ENCODE data around the gene HNRNPH2. TPM values are rescaled to one million over a fixed set of nuclear protein-coding genes. Genes with fewer than 3 reads are reported as not detected.
A peak's percentile ranks its signal among the peaks of the same experiment; 100 is the strongest.

The HNRNPH2 gene
- total RNA-seq, 1 donor from 2014 or later: 70.5 TPM

DNA sequence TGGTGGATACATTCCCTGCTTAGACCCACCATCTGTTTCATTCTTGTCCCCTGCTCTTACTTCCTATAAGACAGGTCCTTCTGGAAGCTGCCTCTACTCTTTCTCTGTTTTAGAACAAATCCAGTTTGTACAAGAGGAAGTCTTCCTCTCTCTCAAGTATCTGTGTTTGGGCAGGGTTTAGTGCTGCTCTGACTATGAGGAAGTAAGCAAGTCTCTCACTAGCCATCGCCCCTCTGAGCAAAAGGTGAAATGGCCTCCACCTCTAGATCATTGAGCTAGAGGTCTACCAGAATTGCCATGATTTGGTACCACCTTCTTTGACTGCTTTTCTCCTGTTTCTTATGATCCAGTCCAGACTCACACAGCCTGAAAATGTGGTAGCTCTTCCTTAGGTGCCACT, 30.5 kb upstream of the HNRNPH2 start:
- DNase-seq (no peak), ATAC-seq (ENCODE audit: low read depth) (peak; percentile 92)
- ChIA-PET POLR2A (interaction anchor here (0.8 to 2.4 kb wide), 4 partner anchors 8 to 30 kb away, joined by 3 to 18 read pairs (median 4); partner anchors contain the start of genes BTK, GLA, HNRNPH2 and RPL36A), CTCF (interaction anchor here (0.7 kb wide), 1 partner anchor 13 kb away, joined by 3 read pairs; the partner anchor contains the start of gene RPL36A)
- TF ChIP-seq, protein P1, sequence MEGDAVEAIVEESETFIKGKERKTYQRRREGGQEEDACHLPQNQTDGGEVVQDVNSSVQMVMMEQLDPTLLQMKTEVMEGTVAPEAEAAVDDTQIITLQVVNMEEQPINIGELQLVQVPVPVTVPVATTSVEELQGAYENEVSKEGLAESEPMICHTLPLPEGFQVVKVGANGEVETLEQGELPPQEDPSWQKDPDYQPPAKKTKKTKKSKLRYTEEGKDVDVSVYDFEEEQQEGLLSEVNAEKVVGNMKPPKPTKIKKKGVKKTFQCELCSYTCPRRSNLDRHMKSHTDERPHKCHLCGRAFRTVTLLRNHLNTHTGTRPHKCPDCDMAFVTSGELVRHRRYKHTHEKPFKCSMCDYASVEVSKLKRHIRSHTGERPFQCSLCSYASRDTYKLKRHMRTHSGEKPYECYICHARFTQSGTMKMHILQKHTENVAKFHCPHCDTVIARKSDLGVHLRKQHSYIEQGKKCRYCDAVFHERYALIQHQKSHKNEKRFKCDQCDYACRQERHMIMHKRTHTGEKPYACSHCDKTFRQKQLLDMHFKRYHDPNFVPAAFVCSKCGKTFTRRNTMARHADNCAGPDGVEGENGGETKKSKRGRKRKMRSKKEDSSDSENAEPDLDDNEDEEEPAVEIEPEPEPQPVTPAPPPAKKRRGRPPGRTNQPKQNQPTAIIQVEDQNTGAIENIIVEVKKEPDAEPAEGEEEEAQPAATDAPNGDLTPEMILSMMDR (IDR thresholded peaks at IDR 0.05): no peak
- H3K4me3 Mint-ChIP-seq: peak overlapping the region; percentile 41
- no peaks in the 10 kb centered on the region for H3K9me3 Mint-ChIP-seq
- H3K4me1 Mint-ChIP-seq: peaks cover 52% of the 10 kb centered on the region
- H3K36me3 Mint-ChIP-seq (ENCODE audit: low read depth): peaks cover 39% of the 10 kb centered on the region
- H3K27me3 Mint-ChIP-seq: no peaks in the 10 kb centered on the region
- intact Hi-C loops (cut with micrococcal nuclease): loop anchor here (1.0 kb wide), 1 partner anchor 8 kb away; no protein-coding TSS in a partner anchor
- peak overlapping the region; percentile 83 for H3K27ac Mint-ChIP-seq

- no peaks in the 10 kb centered on the region for H3K9me3 Mint-ChIP-seq
- H3K36me3 Mint-ChIP-seq (ENCODE audit: low read depth): peaks cover 24% of the 10 kb centered on the region
- ATAC-seq (ENCODE audit: low read depth) (peak; percentile 51), DNase-seq (no peak)
- POLR2A ChIA-PET: interaction anchor here (0.8 to 2.0 kb wide), 6 partner anchors 9 to 548 kb away, joined by 3 to 11 read pairs (median 6); partner anchors contain the start of genes GLA, HNRNPH2, TIMM8A and ZMAT1
- TF ChIP-seq, protein P1 (IDR thresholded peaks at IDR 0.05): no peak
- peaks cover 49% of the 10 kb centered on the region for H3K4me1 Mint-ChIP-seq
- no peaks in the 10 kb centered on the region for H3K27me3 Mint-ChIP-seq
- peak overlapping the region; percentile 97 for H3K4me3 Mint-ChIP-seq
- intact Hi-C loops (cut with micrococcal nuclease): loop anchor here (1.0 to 10.0 kb wide), 3 partner anchors 12 to 329 kb away; partner anchors contain the start of genes CENPI and TRMT2B
- H3K27ac Mint-ChIP-seq: peak overlapping the region; percentile 98
- CTCF ChIA-PET: no interaction called here
Observed at GRCh38 chrX:101383679-101384205, 24.3 kb upstream of the HNRNPH2 start.

DNA sequence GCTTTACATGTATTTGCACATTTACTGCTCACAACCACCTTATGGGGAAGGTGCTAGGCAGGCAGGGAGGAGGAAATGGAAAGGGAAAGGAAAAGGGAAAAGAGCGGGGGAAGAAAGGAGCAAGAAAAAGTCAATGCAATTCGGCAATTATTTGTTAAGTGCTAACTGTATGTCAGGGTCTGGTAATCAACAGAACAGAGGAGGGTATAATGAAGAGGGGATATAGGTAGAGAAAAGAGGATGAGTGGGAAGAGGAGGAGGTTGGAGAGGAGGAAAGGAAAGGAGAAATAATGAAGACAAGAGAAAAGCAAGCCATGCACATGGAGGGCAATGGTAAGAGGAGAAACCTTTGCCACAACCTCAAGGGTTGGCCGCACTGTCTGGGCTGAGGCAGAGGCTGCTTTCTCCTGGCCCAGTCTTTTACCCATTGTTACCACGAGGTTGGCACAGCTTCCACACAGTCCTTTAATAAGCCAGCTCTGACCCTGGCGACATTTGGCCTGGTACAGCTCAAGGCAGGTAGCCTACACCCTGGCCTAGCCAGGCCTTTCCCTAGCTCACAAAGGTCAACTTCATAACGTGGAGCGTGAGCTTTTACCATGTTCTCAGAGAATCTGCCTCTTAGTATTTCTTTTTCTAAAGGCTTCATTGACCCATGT, 22.9 kb upstream of the HNRNPH2 start:
- Mint-ChIP-seq H3K27me3 (no peaks in the 10 kb centered on the region), H3K9me3 (no peaks in the 10 kb centered on the region), H3K36me3 (ENCODE audit: low read depth) (peaks cover 18% of the 10 kb centered on the region), H3K4me3 (peak overlapping the region; percentile 97), H3K27ac (peak overlapping the region; percentile 98), H3K4me1 (peaks cover 43% of the 10 kb centered on the region)
- no peak for DNase-seq
- TF ChIP-seq, protein P1 (IDR thresholded peaks at IDR 0.05): no peak
- ChIA-PET CTCF (interaction anchor here (1.4 kb wide), 1 partner anchor 16 kb away, joined by 3 read pairs; no protein-coding TSS in a partner anchor), POLR2A (interaction anchor here (0.7 to 1.9 kb wide), 9 partner anchors 8 to 36 kb away, joined by 3 to 10 read pairs (median 4); partner anchors contain the start of genes GLA, HNRNPH2 and TIMM8A)
- ATAC-seq (ENCODE audit: low read depth): no peak
- intact Hi-C loops (cut with micrococcal nuclease): loop anchor here (1.0 to 10.0 kb wide), 3 partner anchors 8 to 330 kb away; partner anchors contain the start of genes CENPI and TRMT2B

DNA sequence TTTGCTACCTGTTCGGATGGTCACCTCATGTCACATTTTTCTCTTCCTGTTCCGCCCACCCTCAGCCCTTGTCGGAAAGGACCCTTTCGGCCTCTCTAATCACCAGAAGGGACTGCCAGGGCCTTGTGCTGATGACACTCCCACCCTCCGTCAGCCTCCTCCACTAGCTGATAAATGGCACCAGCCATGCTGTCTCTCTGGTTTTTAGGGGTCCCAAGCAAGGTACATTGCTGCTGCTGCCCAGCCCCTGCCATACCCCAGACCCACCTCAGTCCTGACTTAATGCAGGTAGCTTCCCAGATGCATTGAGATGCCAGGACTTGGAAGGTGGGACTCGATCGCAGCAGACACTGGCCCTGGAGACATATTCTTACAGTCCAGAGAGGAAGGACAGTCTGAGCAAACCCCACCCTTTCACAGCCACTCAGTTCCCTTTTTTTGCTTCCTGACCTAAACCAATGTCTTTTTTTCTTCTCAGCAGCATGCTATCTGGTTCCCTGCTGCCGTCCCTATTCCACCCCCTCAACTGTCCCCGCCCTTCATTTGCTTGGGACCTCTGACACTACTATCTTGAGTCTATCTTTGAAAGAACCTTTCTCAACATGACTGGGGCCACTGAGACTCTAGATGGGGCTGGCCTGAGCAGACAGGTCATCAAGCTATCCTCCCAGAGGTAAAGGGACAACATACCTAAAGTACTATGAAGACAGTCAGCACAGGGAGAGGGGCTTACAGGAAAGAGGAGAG, 22.1 kb upstream of the HNRNPH2 start, which contains the start of gene BTK:
TSS of gene BTK (minus strand) at position 397 of the 747 bp plus-strand sequence. CDS start 10,907 bp downstream, outside the sequence.
- POLR2A ChIA-PET: interaction anchor here (0.7 to 1.9 kb wide), 10 partner anchors 9 to 60 kb away, joined by 3 to 10 read pairs (median 4); partner anchors contain the start of genes GLA, HNRNPH2 and TIMM8A
- H3K4me1 Mint-ChIP-seq: peaks cover 48% of the 10 kb centered on the region
- TF ChIP-seq, protein P1 (IDR thresholded peaks at IDR 0.05): no peak
- H3K36me3 Mint-ChIP-seq (ENCODE audit: low read depth): peaks cover 20% of the 10 kb centered on the region
- H3K4me3 Mint-ChIP-seq: peak within 1 kb of the TSS; percentile 97
- CTCF ChIA-PET: interaction anchor here (1.4 kb wide), 1 partner anchor 16 kb away, joined by 3 read pairs; no protein-coding TSS in a partner anchor
- intact Hi-C loops (cut with micrococcal nuclease): loop anchor here (1.0 to 10.0 kb wide), 5 partner anchors 9 to 331 kb away; partner anchors contain the start of genes CENPI, HNRNPH2, TIMM8A and TRMT2B
- no peaks in the 10 kb centered on the region for H3K9me3 Mint-ChIP-seq
- ATAC-seq (ENCODE audit: low read depth) (peak; percentile 67), DNase-seq (peak; percentile 23)
- H3K27ac Mint-ChIP-seq: peak within 1 kb of the TSS; percentile 98
- no peaks in the 10 kb centered on the region for H3K27me3 Mint-ChIP-seq

Data from activated B cell treated with CpG ODN at 0.5 μM for 24 hours (primary cell).